ENCODE measurements around the gene ALAS1. TPM values are rescaled to one million over a fixed set of nuclear protein-coding genes. Genes with fewer than 3 reads are reported as not detected.
A peak's percentile ranks its signal among the peaks of the same experiment; 100 is the strongest.

ALAS1 gene
- total and polyA plus RNA-seq, 2 of the 13 experiments (the other 11 are each of a cell fraction or from before 2014, with no cell fraction given): 36.0 to 43.2 TPM

- TF ChIP-seq CSRNP2 (CRISPR knock-in tag; conservative IDR thresholded peaks at IDR 0.05; ENCODE audit: low read depth) (no peak), RELA (CRISPR knock-in tag; IDR thresholded peaks at IDR 0.05) (no peak), HMGA1 (CRISPR knock-in tag; conservative IDR thresholded peaks at IDR 0.05) (no peak), ZNF777 (CRISPR knock-in tag; IDR thresholded peaks at IDR 0.05) (peak; percentile 93), U2AF1 (optimal IDR thresholded peaks at IDR 0.05; ENCODE audit: low read depth, low read length) (no peak), ZNF549 (CRISPR knock-in tag; IDR thresholded peaks at IDR 0.05) (no peak), YEATS4 (CRISPR knock-in tag; IDR thresholded peaks at IDR 0.05; ENCODE audit: borderline replicate concordance) (peak; percentile 67), RXRB (CRISPR knock-in tag; IDR thresholded peaks at IDR 0.05; ENCODE audit: borderline replicate concordance) (no peak), POLR2AphosphoS2 (IDR thresholded peaks at IDR 0.05; ENCODE audit: low read depth, low read length) (no peak), DPF2 (CRISPR knock-in tag; IDR thresholded peaks at IDR 0.05; ENCODE audit: borderline replicate concordance, low read depth) (no peak), AGO1 (IDR thresholded peaks at IDR 0.05; ENCODE audit: low read depth, low read length, poor library complexity, severe bottlenecking) (no peak), RNF2 (conservative IDR thresholded peaks at IDR 0.05; ENCODE audit: low read depth) (no peak), USF2 (IDR thresholded peaks at IDR 0.05; ENCODE audit: low read depth, low read length) (no peak), USF2 (CRISPR knock-in tag; IDR thresholded peaks at IDR 0.05; ENCODE audit: borderline replicate concordance) (no peak), ZNF546 (CRISPR knock-in tag; conservative IDR thresholded peaks at IDR 0.05) (no peak), ZNF496 (CRISPR knock-in tag; IDR thresholded peaks at IDR 0.05; ENCODE audit: insufficient replicate concordance) (no peak), KDM1A (CRISPR knock-in tag; IDR thresholded peaks at IDR 0.05) (no peak), CREM (IDR thresholded peaks at IDR 0.05) (no peak), CREM (CRISPR knock-in tag; IDR thresholded peaks at IDR 0.05) (no peak), KLF9 (CRISPR knock-in tag; IDR thresholded peaks at IDR 0.05; ENCODE audit: low read depth) (no peak), TEAD2 (CRISPR knock-in tag; IDR thresholded peaks at IDR 0.05) (no peak), ZNF3 (CRISPR knock-in tag; IDR thresholded peaks at IDR 0.05) (no peak), ZFP36 (IDR thresholded peaks at IDR 0.05; ENCODE audit: borderline replicate concordance, low read depth, low read length, partially characterized antibody) (no peak), ARID5B (CRISPR knock-in tag; IDR thresholded peaks at IDR 0.05) (no peak), NFE2 (CRISPR knock-in tag; IDR thresholded peaks at IDR 0.05) (no peak)
Observed at GRCh38 chr3:52238761-52239701, 41.1 kb downstream of the ALAS1 start, which contains the start of gene TWF2 (continued).

Measured in HepG2 (cell line).